HG03045 (cell line): ENCODE results near the gene RWDD3.

Source experiments
- ATAC-seq: cut with Tn5 transposase; IDR thresholded peaks from one replicate; pipeline ENCODE4 v1.9.1; 2021; ENCODE audit warnings: mild to moderate bottlenecking, moderate library complexity; ENCODE audit not compliant: unreplicated experiment

The RWDD3 gene

GRCh38 chr1:95229706-95230105 is 4.3 kb upstream of the RWDD3 start:
- ATAC-seq: no peak

- no peak for ATAC-seq
These were observed 3.8 kb upstream of the RWDD3 start for GRCh38 chr1:95230256-95230655.

- ATAC-seq: no peak
These were observed 3.2 kb upstream of the RWDD3 start for GRCh38 chr1:95230768-95231191.

GRCh38 chr1:95232646-95233318 is 1.2 kb upstream of the RWDD3 start:
- no peak for ATAC-seq

GRCh38 chr1:95233319-95233736 is 682 bp upstream of the RWDD3 start:
- no peak for ATAC-seq

GRCh38 chr1:95236784-95237575 is 3.0 kb downstream of the RWDD3 start:
- no peak for ATAC-seq

GRCh38 chr1:95237981-95238703 is 4.1 kb downstream of the RWDD3 start:
- no peak for ATAC-seq

GRCh38 chr1:95245029-95245428 is 11.0 kb downstream of the RWDD3 start:
- ATAC-seq: no peak

- no peak for ATAC-seq
These were observed 12.5 kb downstream of the RWDD3 start for GRCh38 chr1:95246511-95246910.

- ATAC-seq: no peak
These were observed 13.6 kb downstream of the RWDD3 start for GRCh38 chr1:95247607-95248006.

- ATAC-seq: no peak
These were observed 15.9 kb downstream of the RWDD3 start for GRCh38 chr1:95249916-95250315.

- ATAC-seq: no peak
These were observed 18.4 kb downstream of the RWDD3 start for GRCh38 chr1:95252422-95252821.

- no peak for ATAC-seq
These were observed 20.9 kb downstream of the RWDD3 start for GRCh38 chr1:95254959-95255358.

- ATAC-seq: no peak
These were observed 21.8 kb downstream of the RWDD3 start for GRCh38 chr1:95255826-95256225.

GRCh38 chr1:95257758-95258157 is 23.7 kb downstream of the RWDD3 start:
- no peak for ATAC-seq

GRCh38 chr1:95259245-95259644 is 25.2 kb downstream of the RWDD3 start:
- ATAC-seq: no peak

- ATAC-seq: no peak
These were observed 28.9 kb downstream of the RWDD3 start for GRCh38 chr1:95262913-95263312.

GRCh38 chr1:95263450-95263849 is 29.4 kb downstream of the RWDD3 start:
- no peak for ATAC-seq

GRCh38 chr1:95265106-95265505 is 31.1 kb downstream of the RWDD3 start:
- no peak for ATAC-seq

- no peak for ATAC-seq
These were observed 42.4 kb downstream of the RWDD3 start for GRCh38 chr1:95276429-95276828.

- no peak for ATAC-seq
These were observed 44.4 kb downstream of the RWDD3 start for GRCh38 chr1:95278173-95279006.
